Motor neuron (in vitro differentiated cells): ENCODE data around the gene MVP. TPM values are rescaled to one million over a fixed set of nuclear protein-coding genes. Genes with fewer than 3 reads are reported as not detected.

ENCODE experiments used
- ATAC-seq, 8 experiments: fragments of 200-7000 bp; cut with Tn5 transposase; replicated peaks in 6 of 8; 2 replicates each; pipeline ENCODE4 v1.8.0; 2021; ENCODE audit warnings: mild to moderate bottlenecking in 8 of 8, moderate library complexity in 8 of 8
- H3K27ac ChIP-seq, 2 donors: fragments of 250-450 bp; sonication (Bioruptor Pico); 2 replicates each; pipeline ENCODE4 v1.9.0; 2021; ENCODE audit warnings: antibody characterized with exemption in 2 of 2, mild to moderate bottlenecking in 2 of 2, moderate library complexity in 1 of 2
- H3K4me1 ChIP-seq, 2 donors: fragments of 250-450 bp; sonication (Bioruptor Pico); replicated peaks in 1 of 2; 2 replicates each; pipeline ENCODE4 v1.6.1; 2021; ENCODE audit warnings: antibody characterized with exemption in 2 of 2, mild to moderate bottlenecking in 2 of 2, moderate library complexity in 1 of 2
- H3K4me3 ChIP-seq, 5 donors: fragments of 250-450 bp; sonication (Bioruptor Pico); 2 replicates each; pipeline ENCODE4 v1.9.0; 2021; ENCODE audit warnings: antibody characterized with exemption in 5 of 5, mild to moderate bottlenecking in 5 of 5, moderate library complexity in 4 of 5
- WGBS, 10 experiments: fragments of 450-650 bp; shearing (Covaris generic); methylation state at CpG; one replicate each; pipeline ENCODE4 v1.0.0; 2022; 5-methylcytosine and 5-hydroxymethylcytosine counted together
- in situ Hi-C, 9 experiments: fragments of 400-800 bp; cut with MboI; loops; one replicate each; pipeline ENCODE4 v1.15.0; 2021; ENCODE audit warnings: low sequenced_read_pairs in 9 of 9, low pct_unique_long_range_greater_than_20kb in 2 of 9; ENCODE audit not compliant: unreplicated experiment in 9 of 9
- total RNA-seq, 8 experiments: library from RNA; unstranded; fragments of 300-600 nt; gene quantifications; 2 replicates each; pipeline versions ENCODE4 v1.2.3 to v1.2.4, GENCODE V29; 2022

MVP gene
- total RNA-seq, 8 experiments from 2014 or later, result 3.2 to 179 (median 31.0) TPM

- no peaks in the 10 kb centered on the region for H3K4me1 ChIP-seq
- no peak overlapping the region for H3K27ac ChIP-seq
- ATAC-seq, result no peak
- WGBS, 10 experiments, result 77 to 100% (median 80%) methylated on average over 1 to 4 of the region's 10 CpGs; no CpG with 5 or more reads in 7 of the 10 experiments
- no peak overlapping the region for H3K4me3 ChIP-seq
- in situ Hi-C loops, result loop anchor here in 1 of 9 experiments (25.0 kb wide), 1 partner anchor 172 kb away; the partner anchor contains the start of genes C16orf92 and DOC2A
Measured at GRCh38 chr16:29840240-29840639, 20.0 kb downstream of the MVP start.

- in situ Hi-C loops, result loop anchor here in 1 of 9 experiments (25.0 kb wide), 1 partner anchor 171 kb away; the partner anchor contains the start of genes C16orf92 and DOC2A
- no peak for ATAC-seq
- H3K4me1 ChIP-seq, result no peaks in the 10 kb centered on the region
- 75% methylated on average over 2 of the region's 23 CpGs; no CpG with 5 or more reads in 9 of the 10 experiments for WGBS, 10 experiments
- no peak overlapping the region for H3K27ac ChIP-seq
- no peak overlapping the region for H3K4me3 ChIP-seq
Measured at GRCh38 chr16:29841631-29842030, 21.4 kb downstream of the MVP start.

DNA sequence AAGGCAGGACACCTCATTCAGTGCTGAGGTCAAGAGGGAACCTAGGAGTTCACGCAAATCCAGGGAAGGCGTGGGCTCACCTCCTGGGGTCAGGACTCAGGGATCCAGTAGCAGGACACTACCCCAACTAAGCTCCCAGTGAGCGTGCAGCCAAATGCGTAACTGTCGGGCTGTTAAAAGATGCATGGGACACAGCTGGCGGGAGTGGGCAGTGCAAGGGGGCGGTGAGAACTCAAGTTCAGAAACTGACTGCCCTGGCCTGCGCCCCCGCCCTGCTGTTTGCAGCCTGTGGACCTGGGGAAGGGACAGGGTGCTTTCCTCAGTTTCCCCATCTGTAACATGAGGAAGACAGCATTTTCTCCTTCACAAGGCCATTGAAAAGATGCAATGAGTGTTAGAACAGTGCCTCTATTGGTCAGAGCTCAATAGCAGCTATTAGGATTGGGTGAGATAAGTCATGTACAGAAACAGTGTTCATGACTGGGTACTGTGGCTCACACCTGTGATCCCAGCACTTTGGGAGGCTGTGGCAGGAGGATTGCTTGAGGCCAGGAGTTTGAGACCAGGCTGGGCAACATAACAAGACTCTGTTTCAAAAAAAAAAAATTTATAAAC lies 22.6 kb downstream of the MVP start:
- Histone ChIP-seq H3K4me3 (no peak overlapping the region), H3K4me1 (no peaks in the 10 kb centered on the region), H3K27ac (no peak overlapping the region)
- 77 to 100% (median 90%) methylated on average over 1 to 8 of the region's 9 CpGs; no CpG with 5 or more reads in 5 of the 10 experiments for WGBS, 10 experiments
- in situ Hi-C loops, result loop anchor here in 1 of 9 experiments (25.0 kb wide), 1 partner anchor 169 kb away; the partner anchor contains the start of genes C16orf92 and DOC2A
- peak in 1 of 8 experiments; percentile 52 for ATAC-seq

DNA sequence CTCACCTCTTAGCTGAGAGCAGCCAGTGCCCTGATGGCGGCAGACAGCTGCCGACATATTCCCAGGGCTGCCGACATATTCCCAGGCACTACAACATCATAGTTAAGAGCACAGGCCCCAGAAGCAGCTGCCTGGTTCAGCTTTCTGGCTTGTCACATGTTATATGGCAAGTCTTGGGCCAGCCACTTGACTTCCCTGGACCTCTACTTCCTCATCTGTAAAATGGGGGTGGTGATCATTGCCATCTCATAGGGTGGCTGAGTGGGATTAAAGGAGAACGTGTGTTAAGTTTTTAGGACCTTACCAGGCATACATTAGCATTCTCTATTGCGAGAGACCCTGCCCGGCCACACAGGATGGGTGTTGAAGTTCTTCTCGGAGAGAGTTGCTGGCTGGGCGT lies 23.7 kb downstream of the MVP start:
- Histone ChIP-seq H3K4me3 (no peak overlapping the region), H3K4me1 (no peaks in the 10 kb centered on the region), H3K27ac (no peak overlapping the region)
- 40 to 100% (median 100%) methylated on average over 1 to 5 of the region's 8 CpGs; no CpG with 5 or more reads in 3 of the 10 experiments for WGBS, 10 experiments
- ATAC-seq, result no peak
- in situ Hi-C loops, result loop anchor here in 1 of 9 experiments (25.0 kb wide), 1 partner anchor 168 kb away; the partner anchor contains the start of genes C16orf92 and DOC2A

DNA sequence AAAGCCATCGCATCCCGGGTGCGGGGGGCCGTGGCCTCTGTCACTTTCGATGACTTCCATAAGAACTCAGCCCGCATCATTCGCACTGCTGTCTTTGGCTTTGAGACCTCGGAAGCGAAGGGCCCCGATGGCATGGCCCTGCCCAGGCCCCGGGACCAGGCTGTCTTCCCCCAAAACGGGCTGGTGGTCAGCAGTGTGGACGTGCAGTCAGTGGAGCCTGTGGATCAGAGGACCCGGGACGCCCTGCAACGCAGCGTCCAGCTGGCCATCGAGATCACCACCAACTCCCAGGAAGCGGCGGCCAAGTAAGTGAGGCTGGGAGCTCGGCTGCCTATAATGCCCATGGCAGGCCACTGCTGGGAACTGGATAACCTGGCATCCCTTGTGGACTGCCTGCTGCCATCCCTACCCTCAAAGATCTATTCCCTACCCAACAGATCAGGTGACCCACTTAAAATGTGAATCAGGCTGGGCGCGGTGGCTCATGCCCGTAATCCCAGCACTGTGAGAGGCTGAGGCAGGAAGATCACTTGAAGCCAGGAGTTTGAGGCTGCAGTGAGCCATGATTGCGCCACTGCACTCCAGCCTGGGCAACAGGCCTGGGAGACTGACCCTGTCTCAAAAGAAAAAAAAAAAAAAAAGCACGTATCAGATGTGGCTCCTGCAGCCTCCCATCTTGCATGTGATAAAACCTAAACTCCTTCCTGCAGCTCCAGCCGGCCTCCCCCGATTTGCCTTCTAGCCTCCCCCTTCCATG lies 24.5 kb downstream of the MVP start:
- Histone ChIP-seq H3K4me1 (no peaks in the 10 kb centered on the region), H3K4me3 (no peak overlapping the region), H3K27ac (no peak overlapping the region)
- no peak for ATAC-seq
- WGBS, 10 experiments, result 71 to 93% (median 82%) methylated on average over 2 to 13 of the region's 28 CpGs; no CpG with 5 or more reads in 4 of the 10 experiments
- in situ Hi-C loops, result loop anchor here in 1 of 9 experiments (25.0 kb wide), 1 partner anchor 168 kb away; the partner anchor contains the start of genes C16orf92 and DOC2A

GRCh38 chr16:29845656-29846055 lies 25.4 kb downstream of the MVP start:
- in situ Hi-C loops, result loop anchor here in 1 of 9 experiments (25.0 kb wide), 1 partner anchor 167 kb away; the partner anchor contains the start of genes C16orf92 and DOC2A
- no peak for ATAC-seq
- H3K27ac ChIP-seq, result no peak overlapping the region
- H3K4me1 ChIP-seq, result no peaks in the 10 kb centered on the region
- H3K4me3 ChIP-seq, result no peak overlapping the region
- 95 to 100% (median 100%) methylated on average over 1 to 12 of the region's 18 CpGs; no CpG with 5 or more reads in 7 of the 10 experiments for WGBS, 10 experiments

GRCh38 chr16:29848420-29849297 lies 28.4 kb downstream of the MVP start:
- H3K4me3 ChIP-seq, result no peak overlapping the region
- ATAC-seq, result peak; percentile 18 to 83 (median 34)
- in situ Hi-C loops, result loop anchor here in 1 of 9 experiments (25.0 kb wide), 1 partner anchor 164 kb away; the partner anchor contains the start of genes C16orf92 and DOC2A
- WGBS, 10 experiments, result 2 to 100% (median 60%) methylated on average over 1 to 6 of the region's 15 CpGs; no CpG with 5 or more reads in 3 of the 10 experiments
- no peaks in the 10 kb centered on the region for H3K4me1 ChIP-seq
- H3K27ac ChIP-seq, result no peak overlapping the region

DNA sequence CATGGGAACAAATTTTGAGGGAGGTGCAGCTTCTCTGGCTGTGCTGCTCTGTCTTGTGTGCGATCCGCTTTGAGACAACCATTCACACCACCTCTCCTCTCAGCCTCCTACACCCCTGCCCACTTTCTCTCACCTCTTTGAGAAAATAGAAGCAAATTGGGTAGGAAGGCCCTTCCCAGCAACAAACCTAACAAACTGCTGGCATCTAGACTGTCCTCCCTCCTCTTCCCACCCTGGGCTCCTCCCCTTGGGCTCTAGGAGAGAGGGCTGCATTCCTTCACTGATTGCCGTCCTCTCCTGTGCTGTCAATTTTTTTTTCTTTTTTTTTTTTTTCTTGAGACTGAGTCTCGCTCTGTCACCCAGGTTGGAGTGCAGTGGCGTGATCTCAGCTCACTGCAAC lies 29.2 kb downstream of the MVP start:
- in situ Hi-C loops, result loop anchor here in 1 of 9 experiments (25.0 kb wide), 1 partner anchor 163 kb away; the partner anchor contains the start of genes C16orf92 and DOC2A
- no peak overlapping the region for H3K27ac ChIP-seq
- no peaks in the 10 kb centered on the region for H3K4me1 ChIP-seq
- 33 to 100% (median 70%) methylated on average over 1 to 3 of the region's 5 CpGs; no CpG with 5 or more reads in 1 of the 10 experiments for WGBS, 10 experiments
- ATAC-seq, result peak in 5 of 8 experiments; percentile 60 to 75 (median 71)
- H3K4me3 ChIP-seq, result no peak overlapping the region

GRCh38 chr16:29850998-29851397 lies 30.7 kb downstream of the MVP start:
- in situ Hi-C loops, result loop anchor here in 1 of 9 experiments (25.0 kb wide), 1 partner anchor 111 kb away; the partner anchor contains the start of genes TAOK2 and TMEM219
- WGBS, 10 experiments, result 92 to 100% methylated on average over 1 to 2 of the region's 3 CpGs; no CpG with 5 or more reads in 8 of the 10 experiments
- H3K4me3 ChIP-seq, result no peak overlapping the region
- ATAC-seq, result no peak
- no peak overlapping the region for H3K27ac ChIP-seq
- no peaks in the 10 kb centered on the region for H3K4me1 ChIP-seq

DNA sequence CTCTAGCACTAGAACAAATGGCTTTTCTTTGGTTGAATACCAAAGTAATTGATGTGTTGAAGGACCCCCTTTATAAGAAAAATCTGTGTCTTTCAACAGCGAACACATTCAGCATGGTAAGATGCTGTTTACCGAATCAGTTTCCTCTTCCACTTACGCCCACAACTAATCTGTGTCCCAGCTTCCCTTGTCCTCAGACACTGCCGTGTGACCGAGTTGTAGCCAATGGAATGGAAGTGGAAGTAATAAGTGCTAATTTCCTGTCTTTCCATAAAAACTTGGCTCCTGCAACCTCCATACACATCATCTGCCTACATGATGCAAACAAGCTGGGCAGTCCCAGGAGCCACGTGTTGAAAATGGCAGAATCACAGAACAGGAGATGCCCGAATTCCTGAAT lies 32.4 kb downstream of the MVP start:
- no peaks in the 10 kb centered on the region for H3K4me1 ChIP-seq
- WGBS, 10 experiments, result 0 to 100% (median 80%) methylated on average over 1 to 7 of the region's 7 CpGs; no CpG with 5 or more reads in 3 of the 10 experiments
- no peak overlapping the region for H3K4me3 ChIP-seq
- peak; percentile 19 to 84 (median 65) for ATAC-seq
- H3K27ac ChIP-seq, result no peak overlapping the region
- in situ Hi-C loops, result loop anchor here in 1 of 9 experiments (25.0 kb wide), 1 partner anchor 110 kb away; the partner anchor contains the start of genes TAOK2 and TMEM219

GRCh38 chr16:29854520-29855100 lies 34.3 kb downstream of the MVP start:
- in situ Hi-C loops, result loop anchor here in 1 of 9 experiments (25.0 kb wide), 1 partner anchor 108 kb away; the partner anchor contains the start of genes TAOK2 and TMEM219
- no peak for ATAC-seq
- 63 to 100% (median 82%) methylated on average over 1 to 3 of the region's 5 CpGs; no CpG with 5 or more reads in 5 of the 10 experiments for WGBS, 10 experiments
- no peak overlapping the region for H3K27ac ChIP-seq
- no peaks in the 10 kb centered on the region for H3K4me1 ChIP-seq
- no peak overlapping the region for H3K4me3 ChIP-seq
